Measurements from ENCODE around the gene OR8K3. TPM values are rescaled to one million over a fixed set of nuclear protein-coding genes. Genes with fewer than 3 reads are reported as not detected.

OR8K3 gene
- total and polyA plus RNA-seq, 10 of the 15 experiments (the other 5 are each of a cell fraction or from before 2014, with no cell fraction given), result not detected

DNA sequence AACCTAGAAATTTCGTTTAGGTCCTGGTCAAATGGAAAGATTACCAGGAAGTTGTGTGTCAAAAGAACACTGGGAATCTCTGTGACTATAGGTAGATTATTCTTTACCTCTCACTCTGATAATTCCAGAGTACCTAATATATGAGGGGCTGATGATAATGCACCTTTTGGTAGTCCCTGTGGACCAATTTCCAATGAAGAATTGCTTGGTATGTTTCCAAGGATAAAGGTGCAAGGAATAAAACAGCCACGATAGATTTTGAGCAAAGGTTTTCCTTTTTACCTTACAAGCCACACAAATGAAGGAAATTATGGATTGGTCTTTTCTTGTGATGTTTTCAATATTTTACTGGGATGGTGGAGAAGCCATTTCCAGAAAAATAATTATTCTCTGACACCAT, 22.8 kb upstream of the OR8K3 start, which contains the start of gene OR8H1 (continued):
- no peak for TF ChIP-seq SUZ12 (IDR thresholded peaks at IDR 0.05; ENCODE audit: unreplicated experiment)
- TF ChIP-seq JUND (IDR thresholded peaks at IDR 0.05; ENCODE audit: low read depth, low read length), result no peak
- no peak for TF ChIP-seq POLR2AphosphoS5 (IDR thresholded peaks at IDR 0.05; ENCODE audit: low read length)
- no peak for TF ChIP-seq NFIC (IDR thresholded peaks at IDR 0.05; ENCODE audit: low read depth, low read length)
- no peak for TF ChIP-seq TAF1 (IDR thresholded peaks at IDR 0.05; ENCODE audit: borderline replicate concordance, low read depth, low read length)

DNA sequence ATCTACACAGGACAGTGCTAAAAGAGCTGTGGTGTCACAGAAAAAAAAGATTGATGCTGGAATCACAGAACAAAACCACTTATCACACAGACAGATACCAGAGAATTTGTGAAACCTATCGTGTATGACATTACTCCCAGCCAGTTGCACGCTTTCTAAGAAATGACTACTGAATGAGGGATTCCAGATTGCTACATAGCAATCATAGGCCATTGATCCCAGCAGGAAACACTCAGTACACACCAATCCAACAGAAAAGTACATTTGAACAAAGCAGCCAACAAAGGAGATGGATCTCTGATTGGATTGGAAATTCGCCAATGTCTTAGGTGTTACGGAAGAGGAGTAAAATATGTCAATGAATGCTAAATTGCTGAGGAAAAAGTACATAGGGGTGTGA, 18.0 kb upstream of the OR8K3 start:
- ChIA-PET CTCF (no interaction called here), SMC1A (ENCODE audit: uncharacterized antibody, unreplicated experiment) (no interaction called here), RAD21 (ENCODE audit: unreplicated experiment) (no interaction called here), POLR2A (no interaction called here)
- FAIRE-seq (no peak), DNase-seq (ENCODE audit: low read depth, low spot score) (no peak), ATAC-seq (no peak)
- intact Hi-C loops (cut with micrococcal nuclease; ENCODE audit: unreplicated experiment) (loop anchor here (5.0 kb wide), 1 partner anchor 55 kb away; the partner anchor contains the start of gene OR8J1), in situ Hi-C loops (cut with MboI) (no loop called here)
- no peak overlapping the region for H3K4me3 ChIP-seq
- H3K36me3 ChIP-seq (ENCODE audit: control insufficient read depth in 2 of 2, insufficient read depth in 2 of 2, low read length in 1 of 2), result no peaks in the 10 kb centered on the region
- BruUV-seq (replicated peaks), result no TSS peak
- no peaks in the 10 kb centered on the region for H3K9me3 ChIP-seq (replicated peaks; ENCODE audit: control insufficient read depth, insufficient read depth, low read length)
- no peaks in the 10 kb centered on the region for H3K27me3 ChIP-seq (replicated peaks in 1 of 2; ENCODE audit: control insufficient read depth in 2 of 2, insufficient read depth in 2 of 2, low read length in 1 of 2)
- no peaks in the 10 kb centered on the region for H3K79me2 ChIP-seq (ENCODE audit: control insufficient read depth, insufficient read depth, low read length)
- H3K9ac ChIP-seq (ENCODE audit: control insufficient read depth, insufficient read depth, low read length), result no peak overlapping the region
- WGBS (ENCODE audit: insufficient coverage, insufficient replicate concordance, low lambda C conversion rate, missing lambda C conversion rate), result 66% methylated on average over 4 of the region's 4 CpGs
- H3K4me2 ChIP-seq (ENCODE audit: control insufficient read depth, insufficient read depth), result no peak overlapping the region
- H4K20me1 ChIP-seq (ENCODE audit: control insufficient read depth, insufficient read depth), result no peaks in the 10 kb centered on the region
- H2AFZ ChIP-seq (ENCODE audit: control insufficient read depth, low read depth, low read length), result no peak overlapping the region
- H3K4me1 ChIP-seq (ENCODE audit: control insufficient read depth, insufficient read depth, low read length), result no peaks in the 10 kb centered on the region
- no peak overlapping the region for H3K27ac ChIP-seq (ENCODE audit: control insufficient read depth, insufficient read depth)
- TF ChIP-seq, protein P1, sequence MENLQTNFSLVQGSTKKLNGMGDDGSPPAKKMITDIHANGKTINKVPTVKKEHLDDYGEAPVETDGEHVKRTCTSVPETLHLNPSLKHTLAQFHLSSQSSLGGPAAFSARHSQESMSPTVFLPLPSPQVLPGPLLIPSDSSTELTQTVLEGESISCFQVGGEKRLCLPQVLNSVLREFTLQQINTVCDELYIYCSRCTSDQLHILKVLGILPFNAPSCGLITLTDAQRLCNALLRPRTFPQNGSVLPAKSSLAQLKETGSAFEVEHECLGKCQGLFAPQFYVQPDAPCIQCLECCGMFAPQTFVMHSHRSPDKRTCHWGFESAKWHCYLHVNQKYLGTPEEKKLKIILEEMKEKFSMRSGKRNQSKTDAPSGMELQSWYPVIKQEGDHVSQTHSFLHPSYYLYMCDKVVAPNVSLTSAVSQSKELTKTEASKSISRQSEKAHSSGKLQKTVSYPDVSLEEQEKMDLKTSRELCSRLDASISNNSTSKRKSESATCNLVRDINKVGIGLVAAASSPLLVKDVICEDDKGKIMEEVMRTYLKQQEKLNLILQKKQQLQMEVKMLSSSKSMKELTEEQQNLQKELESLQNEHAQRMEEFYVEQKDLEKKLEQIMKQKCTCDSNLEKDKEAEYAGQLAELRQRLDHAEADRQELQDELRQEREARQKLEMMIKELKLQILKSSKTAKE (IDR thresholded peaks at IDR 0.05; ENCODE audit: low read depth, poor library complexity, severe bottlenecking), result no peak
- TF ChIP-seq HDAC2 (IDR thresholded peaks at IDR 0.05) (no peak), BACH1 (IDR thresholded peaks at IDR 0.05; ENCODE audit: borderline replicate concordance) (no peak), RUNX3 (IDR thresholded peaks at IDR 0.05; ENCODE audit: low read length) (no peak), TARDBP (IDR thresholded peaks at IDR 0.05; ENCODE audit: borderline replicate concordance) (no peak), GATAD2B (conservative IDR thresholded peaks at IDR 0.05; ENCODE audit: low read depth) (no peak), CREB1 (IDR thresholded peaks at IDR 0.05; ENCODE audit: low read depth) (no peak)
- TF ChIP-seq, protein P2, sequence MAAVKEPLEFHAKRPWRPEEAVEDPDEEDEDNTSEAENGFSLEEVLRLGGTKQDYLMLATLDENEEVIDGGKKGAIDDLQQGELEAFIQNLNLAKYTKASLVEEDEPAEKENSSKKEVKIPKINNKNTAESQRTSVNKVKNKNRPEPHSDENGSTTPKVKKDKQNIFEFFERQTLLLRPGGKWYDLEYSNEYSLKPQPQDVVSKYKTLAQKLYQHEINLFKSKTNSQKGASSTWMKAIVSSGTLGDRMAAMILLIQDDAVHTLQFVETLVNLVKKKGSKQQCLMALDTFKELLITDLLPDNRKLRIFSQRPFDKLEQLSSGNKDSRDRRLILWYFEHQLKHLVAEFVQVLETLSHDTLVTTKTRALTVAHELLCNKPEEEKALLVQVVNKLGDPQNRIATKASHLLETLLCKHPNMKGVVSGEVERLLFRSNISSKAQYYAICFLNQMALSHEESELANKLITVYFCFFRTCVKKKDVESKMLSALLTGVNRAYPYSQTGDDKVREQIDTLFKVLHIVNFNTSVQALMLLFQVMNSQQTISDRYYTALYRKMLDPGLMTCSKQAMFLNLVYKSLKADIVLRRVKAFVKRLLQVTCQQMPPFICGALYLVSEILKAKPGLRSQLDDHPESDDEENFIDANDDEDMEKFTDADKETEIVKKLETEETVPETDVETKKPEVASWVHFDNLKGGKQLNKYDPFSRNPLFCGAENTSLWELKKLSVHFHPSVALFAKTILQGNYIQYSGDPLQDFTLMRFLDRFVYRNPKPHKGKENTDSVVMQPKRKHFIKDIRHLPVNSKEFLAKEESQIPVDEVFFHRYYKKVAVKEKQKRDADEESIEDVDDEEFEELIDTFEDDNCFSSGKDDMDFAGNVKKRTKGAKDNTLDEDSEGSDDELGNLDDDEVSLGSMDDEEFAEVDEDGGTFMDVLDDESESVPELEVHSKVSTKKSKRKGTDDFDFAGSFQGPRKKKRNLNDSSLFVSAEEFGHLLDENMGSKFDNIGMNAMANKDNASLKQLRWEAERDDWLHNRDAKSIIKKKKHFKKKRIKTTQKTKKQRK (IDR thresholded peaks at IDR 0.05; ENCODE audit: low read depth, low read length), result no peak
- TF ChIP-seq, protein P3, sequence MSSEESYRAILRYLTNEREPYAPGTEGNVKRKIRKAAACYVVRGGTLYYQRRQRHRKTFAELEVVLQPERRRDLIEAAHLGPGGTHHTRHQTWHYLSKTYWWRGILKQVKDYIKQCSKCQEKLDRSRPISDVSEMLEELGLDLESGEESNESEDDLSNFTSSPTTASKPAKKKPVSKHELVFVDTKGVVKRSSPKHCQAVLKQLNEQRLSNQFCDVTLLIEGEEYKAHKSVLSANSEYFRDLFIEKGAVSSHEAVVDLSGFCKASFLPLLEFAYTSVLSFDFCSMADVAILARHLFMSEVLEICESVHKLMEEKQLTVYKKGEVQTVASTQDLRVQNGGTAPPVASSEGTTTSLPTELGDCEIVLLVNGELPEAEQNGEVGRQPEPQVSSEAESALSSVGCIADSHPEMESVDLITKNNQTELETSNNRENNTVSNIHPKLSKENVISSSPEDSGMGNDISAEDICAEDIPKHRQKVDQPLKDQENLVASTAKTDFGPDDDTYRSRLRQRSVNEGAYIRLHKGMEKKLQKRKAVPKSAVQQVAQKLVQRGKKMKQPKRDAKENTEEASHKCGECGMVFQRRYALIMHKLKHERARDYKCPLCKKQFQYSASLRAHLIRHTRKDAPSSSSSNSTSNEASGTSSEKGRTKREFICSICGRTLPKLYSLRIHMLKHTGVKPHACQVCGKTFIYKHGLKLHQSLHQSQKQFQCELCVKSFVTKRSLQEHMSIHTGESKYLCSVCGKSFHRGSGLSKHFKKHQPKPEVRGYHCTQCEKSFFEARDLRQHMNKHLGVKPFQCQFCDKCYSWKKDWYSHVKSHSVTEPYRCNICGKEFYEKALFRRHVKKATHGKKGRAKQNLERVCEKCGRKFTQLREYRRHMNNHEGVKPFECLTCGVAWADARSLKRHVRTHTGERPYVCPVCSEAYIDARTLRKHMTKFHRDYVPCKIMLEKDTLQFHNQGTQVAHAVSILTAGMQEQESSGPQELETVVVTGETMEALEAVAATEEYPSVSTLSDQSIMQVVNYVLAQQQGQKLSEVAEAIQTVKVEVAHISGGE (CRISPR knock-in tag; IDR thresholded peaks at IDR 0.05), result no peak
- TF ChIP-seq, protein P4, sequence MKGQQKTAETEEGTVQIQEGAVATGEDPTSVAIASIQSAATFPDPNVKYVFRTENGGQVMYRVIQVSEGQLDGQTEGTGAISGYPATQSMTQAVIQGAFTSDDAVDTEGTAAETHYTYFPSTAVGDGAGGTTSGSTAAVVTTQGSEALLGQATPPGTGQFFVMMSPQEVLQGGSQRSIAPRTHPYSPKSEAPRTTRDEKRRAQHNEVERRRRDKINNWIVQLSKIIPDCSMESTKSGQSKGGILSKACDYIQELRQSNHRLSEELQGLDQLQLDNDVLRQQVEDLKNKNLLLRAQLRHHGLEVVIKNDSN (IDR thresholded peaks at IDR 0.05; ENCODE audit: borderline replicate concordance, extremely low read length, insufficient read depth, low read depth, low read length), result no peak

All from GM12878 (cell line).